Naive B cell (primary cell): ENCODE data around the gene EPHA3. TPM values are rescaled to one million over a fixed set of nuclear protein-coding genes. Genes with fewer than 3 reads are reported as not detected.

Experiments used
- ATAC-seq, 2 donors: fragments of 150-1000 bp; cut with Tn5 transposase; 2 replicates each; pipeline ENCODE4 v1.10.0; 2021; ENCODE audit warnings: low read depth in 2 of 2, mild to moderate bottlenecking in 2 of 2, moderate library complexity in 2 of 2
- DNase-seq: peaks from one replicate; pipeline ENCODE4 v3.0.0; 2022
- H3K27ac Mint-ChIP-seq, 6 donors: one replicate each; pipeline ENCODE4 v1.8.0; 2020 to 2022; ENCODE audit warnings: mild to moderate bottlenecking in 6 of 6, mixed read lengths in 6 of 6, moderate library complexity in 5 of 6, inconsistent platforms in 2 of 6
- H3K27me3 Mint-ChIP-seq, 3 donors: one replicate each; pipeline ENCODE4 v1.8.0; 2021 to 2022; ENCODE audit warnings: mixed read lengths in 3 of 3, mild to moderate bottlenecking in 1 of 3
- H3K36me3 Mint-ChIP-seq, 2 donors: one replicate each; pipeline ENCODE4 v1.8.0; 2020 to 2022; ENCODE audit warnings: mixed read lengths in 2 of 2, inconsistent platforms in 1 of 2, mild to moderate bottlenecking in 1 of 2
- H3K4me1 Mint-ChIP-seq, 3 donors: one replicate each; pipeline ENCODE4 v1.8.0; 2020 to 2022; ENCODE audit warnings: mixed read lengths in 3 of 3, inconsistent platforms in 1 of 3, mild to moderate bottlenecking in 1 of 3, moderate library complexity in 1 of 3
- H3K4me3 Mint-ChIP-seq, 8 donors: one replicate each; pipeline ENCODE4 v1.8.0; 2020 to 2022; ENCODE audit warnings: mild to moderate bottlenecking in 8 of 8, mixed read lengths in 8 of 8, moderate library complexity in 8 of 8, inconsistent platforms in 2 of 8
- H3K9me3 Mint-ChIP-seq, 7 donors: one replicate each; pipeline ENCODE4 v1.8.0; 2020 to 2022; ENCODE audit warnings: mixed read lengths in 7 of 7, mild to moderate bottlenecking in 5 of 7, inconsistent platforms in 2 of 7, moderate library complexity in 1 of 7
- polyA plus RNA-seq, 6 donors: library from polyadenylated mRNA; unstranded; fragments of 300-500 nt; fragmentation: Illumina TruSeq; gene quantifications; one replicate each; pipeline ENCODE4 v1.2.3, GENCODE V29; 2021; ENCODE audit warnings: low read depth in 6 of 6

Gene EPHA3
- polyA plus RNA-seq, 6 donors from 2014 or later = not detected

GRCh38 chr3:89217148-89217685 is 109.8 kb downstream of the EPHA3 start:
- peaks cover 0 to 4% (median 0%) of the 10 kb centered on the region in 7 donors for H3K9me3 Mint-ChIP-seq
- ATAC-seq (no peak), DNase-seq (no peak)
- no peaks in the 10 kb centered on the region for H3K27me3 Mint-ChIP-seq
- no peaks in the 10 kb centered on the region for H3K36me3 Mint-ChIP-seq
- H3K4me1 Mint-ChIP-seq = no peaks in the 10 kb centered on the region
- H3K27ac Mint-ChIP-seq = no peak overlapping the region
- H3K4me3 Mint-ChIP-seq = no peak overlapping the region

- peak overlapping the region in 1 of 8 donors; percentile 29 for H3K4me3 Mint-ChIP-seq
- H3K4me1 Mint-ChIP-seq = no peaks in the 10 kb centered on the region
- ATAC-seq (no peak), DNase-seq (no peak)
- H3K27ac Mint-ChIP-seq = no peak overlapping the region
- H3K27me3 Mint-ChIP-seq = no peaks in the 10 kb centered on the region
- no peaks in the 10 kb centered on the region for H3K36me3 Mint-ChIP-seq
- peaks cover 0 to 6% (median 0%) of the 10 kb centered on the region in 7 donors for H3K9me3 Mint-ChIP-seq
Observed at GRCh38 chr3:89221924-89222323, 114.5 kb downstream of the EPHA3 start.

GRCh38 chr3:89223188-89223587 is 115.8 kb downstream of the EPHA3 start:
- no peak overlapping the region for H3K27ac Mint-ChIP-seq
- no peaks in the 10 kb centered on the region for H3K36me3 Mint-ChIP-seq
- DNase-seq (no peak), ATAC-seq (no peak)
- H3K4me3 Mint-ChIP-seq = no peak overlapping the region
- H3K4me1 Mint-ChIP-seq = no peaks in the 10 kb centered on the region
- H3K9me3 Mint-ChIP-seq = peaks cover 0 to 6% (median 0%) of the 10 kb centered on the region in 7 donors
- H3K27me3 Mint-ChIP-seq = no peaks in the 10 kb centered on the region

- Mint-ChIP-seq H3K27ac (no peak overlapping the region), H3K4me3 (no peak overlapping the region), H3K4me1 (no peaks in the 10 kb centered on the region), H3K36me3 (no peaks in the 10 kb centered on the region), H3K9me3 (peaks cover 0 to 1% (median 0%) of the 10 kb centered on the region in 7 donors), H3K27me3 (no peaks in the 10 kb centered on the region)
- DNase-seq (no peak), ATAC-seq (no peak)
Observed at GRCh38 chr3:89227218-89227617, 119.8 kb downstream of the EPHA3 start.

GRCh38 chr3:89227634-89228033 is 120.2 kb downstream of the EPHA3 start:
- no peak overlapping the region for H3K4me3 Mint-ChIP-seq
- no peaks in the 10 kb centered on the region for H3K4me1 Mint-ChIP-seq
- H3K27ac Mint-ChIP-seq = no peak overlapping the region
- no peaks in the 10 kb centered on the region for H3K36me3 Mint-ChIP-seq
- H3K27me3 Mint-ChIP-seq = no peaks in the 10 kb centered on the region
- ATAC-seq = no peak
- DNase-seq = no peak
- peaks cover 0 to 1% (median 0%) of the 10 kb centered on the region in 7 donors for H3K9me3 Mint-ChIP-seq

- no peak for ATAC-seq
- Mint-ChIP-seq H3K4me3 (peak overlapping the region in 1 of 8 donors; percentile 15), H3K27me3 (no peaks in the 10 kb centered on the region), H3K4me1 (no peaks in the 10 kb centered on the region), H3K9me3 (peaks cover 0 to 1% (median 0%) of the 10 kb centered on the region in 7 donors), H3K36me3 (no peaks in the 10 kb centered on the region), H3K27ac (no peak overlapping the region)
- no peak for DNase-seq
Observed at GRCh38 chr3:89232155-89232554, 124.7 kb downstream of the EPHA3 start.

- ATAC-seq (no peak), DNase-seq (no peak)
- Mint-ChIP-seq H3K9me3 (peaks cover 0 to 1% (median 0%) of the 10 kb centered on the region in 7 donors), H3K4me1 (no peaks in the 10 kb centered on the region), H3K27ac (no peak overlapping the region), H3K36me3 (no peaks in the 10 kb centered on the region), H3K4me3 (no peak overlapping the region), H3K27me3 (no peaks in the 10 kb centered on the region)
Observed at GRCh38 chr3:89234620-89235019, 127.2 kb downstream of the EPHA3 start.

GRCh38 chr3:89238846-89239245 is 131.4 kb downstream of the EPHA3 start:
- peaks cover 0 to 6% (median 0%) of the 10 kb centered on the region in 7 donors for H3K9me3 Mint-ChIP-seq
- ATAC-seq = no peak
- no peak overlapping the region for H3K4me3 Mint-ChIP-seq
- no peaks in the 10 kb centered on the region for H3K4me1 Mint-ChIP-seq
- no peaks in the 10 kb centered on the region for H3K27me3 Mint-ChIP-seq
- no peak overlapping the region for H3K27ac Mint-ChIP-seq
- DNase-seq = no peak
- no peaks in the 10 kb centered on the region for H3K36me3 Mint-ChIP-seq

- Mint-ChIP-seq H3K4me1 (no peaks in the 10 kb centered on the region), H3K4me3 (no peak overlapping the region), H3K36me3 (no peaks in the 10 kb centered on the region), H3K27me3 (no peaks in the 10 kb centered on the region), H3K9me3 (peaks cover 0 to 6% (median 0%) of the 10 kb centered on the region in 7 donors), H3K27ac (no peak overlapping the region)
- ATAC-seq = no peak
- no peak for DNase-seq
Observed at GRCh38 chr3:89239774-89240173, 132.4 kb downstream of the EPHA3 start.

- Mint-ChIP-seq H3K4me1 (no peaks in the 10 kb centered on the region), H3K27ac (no peak overlapping the region), H3K4me3 (no peak overlapping the region)
Observed at GRCh38 chr3:89245612-89246011, 138.2 kb downstream of the EPHA3 start.

GRCh38 chr3:89246326-89246725 is 138.9 kb downstream of the EPHA3 start:
- H3K9me3 Mint-ChIP-seq = peaks cover 0 to 6% (median 0%) of the 10 kb centered on the region in 7 donors
- no peaks in the 10 kb centered on the region for H3K27me3 Mint-ChIP-seq
- H3K36me3 Mint-ChIP-seq = no peaks in the 10 kb centered on the region
- no peak overlapping the region for H3K4me3 Mint-ChIP-seq
- no peak for ATAC-seq
- DNase-seq = no peak
- H3K4me1 Mint-ChIP-seq = no peaks in the 10 kb centered on the region
- H3K27ac Mint-ChIP-seq = no peak overlapping the region

More at GRCh38 chr3:89245612-89246011, 138.2 kb downstream of the EPHA3 start:
- H3K27me3 Mint-ChIP-seq = no peaks in the 10 kb centered on the region
- ATAC-seq = no peak
- H3K36me3 Mint-ChIP-seq = no peaks in the 10 kb centered on the region
- no peak for DNase-seq
- H3K9me3 Mint-ChIP-seq = peaks cover 0 to 6% (median 0%) of the 10 kb centered on the region in 7 donors

GRCh38 chr3:89250742-89251141 is 143.3 kb downstream of the EPHA3 start:
- DNase-seq = no peak
- H3K27ac Mint-ChIP-seq = no peak overlapping the region

GRCh38 chr3:89252016-89252415 is 144.6 kb downstream of the EPHA3 start:
- ATAC-seq = no peak
- DNase-seq = no peak
- H3K27ac Mint-ChIP-seq = no peak overlapping the region
- H3K4me3 Mint-ChIP-seq = no peak overlapping the region
- peaks cover 0 to 2% (median 0%) of the 10 kb centered on the region in 7 donors for H3K9me3 Mint-ChIP-seq
- no peaks in the 10 kb centered on the region for H3K36me3 Mint-ChIP-seq
- no peaks in the 10 kb centered on the region for H3K4me1 Mint-ChIP-seq
- H3K27me3 Mint-ChIP-seq = no peaks in the 10 kb centered on the region

More at GRCh38 chr3:89250742-89251141, 143.3 kb downstream of the EPHA3 start:
- no peaks in the 10 kb centered on the region for H3K4me1 Mint-ChIP-seq
- no peaks in the 10 kb centered on the region for H3K27me3 Mint-ChIP-seq
- no peak for ATAC-seq
- no peak overlapping the region for H3K4me3 Mint-ChIP-seq
- no peaks in the 10 kb centered on the region for H3K36me3 Mint-ChIP-seq
- H3K9me3 Mint-ChIP-seq = peaks cover 0 to 2% (median 0%) of the 10 kb centered on the region in 7 donors

GRCh38 chr3:89252860-89253259 is 145.4 kb downstream of the EPHA3 start:
- Mint-ChIP-seq H3K9me3 (peaks cover 0 to 5% (median 0%) of the 10 kb centered on the region in 7 donors), H3K4me3 (no peak overlapping the region), H3K27me3 (no peaks in the 10 kb centered on the region), H3K4me1 (no peaks in the 10 kb centered on the region), H3K36me3 (no peaks in the 10 kb centered on the region), H3K27ac (no peak overlapping the region)
- ATAC-seq (no peak), DNase-seq (no peak)

- no peak for ATAC-seq
- no peak overlapping the region for H3K4me3 Mint-ChIP-seq
- H3K27me3 Mint-ChIP-seq = no peaks in the 10 kb centered on the region
- no peaks in the 10 kb centered on the region for H3K4me1 Mint-ChIP-seq
- H3K9me3 Mint-ChIP-seq = peaks cover 0 to 5% (median 0%) of the 10 kb centered on the region in 7 donors
- DNase-seq = no peak
- H3K27ac Mint-ChIP-seq = no peak overlapping the region
- no peaks in the 10 kb centered on the region for H3K36me3 Mint-ChIP-seq
Observed at GRCh38 chr3:89256395-89256794, 149.0 kb downstream of the EPHA3 start.
